SK-N-SH (cell line): ENCODE data around the gene SLC6A13. TPM values are rescaled to one million over a fixed set of nuclear protein-coding genes. Genes with fewer than 3 reads are reported as not detected.

Source experiments
- CTCF ChIA-PET: fragments of 300-600, 350-600 bp; formaldehyde crosslinking; extraction: SDS; loops from one replicate; lab custom pipeline; 2021; lab: Yijun Ruan, JAX
- POLR2A ChIA-PET: fragments of 350-600 bp; sonication (Branson Sonifier 250); formaldehyde crosslinking; extraction: SDS; loops from one replicate; lab custom pipeline; 2020; ENCODE audit warnings: antibody characterized with exemption, inconsistent platforms; lab: Yijun Ruan, JAX
- DNase-seq: peaks from one replicate; pipeline ENCODE4 v3.0.0; 2012
- H2AFZ ChIP-seq: fragments of 200-600 bp; sonication (generic); 2 replicates; pipeline ENCODE4 v1.8.1; 2016; ENCODE audit warnings: antibody characterized with exemption, mild to moderate bottlenecking, low read depth
- H3F3A ChIP-seq: fragments of 200-600 bp; sonication (generic); replicated peaks from 2 replicates; pipeline ENCODE3; 2016; ENCODE audit warnings: antibody characterized with exemption, mild to moderate bottlenecking; ENCODE audit not compliant: insufficient read depth
- H3K27ac ChIP-seq, 2 experiments: fragments of 200-500 bp in 1 of 2; fragments of 200-600 bp in 1 of 2; sonication (Bioruptor generic) in 1 of 2; sonication (generic), shearing (Covaris generic) in 1 of 2; 2 replicates each; pipeline versions ENCODE4 v1.5.1 to v1.6.1; 2014 to 2016; ENCODE audit warnings: low read depth in 2 of 2, inconsistent platforms in 1 of 2, low read length in 1 of 2, mild to moderate bottlenecking in 1 of 2, mixed read lengths in 1 of 2
- H3K27me3 ChIP-seq: fragments of 200-600 bp; sonication (generic), shearing (Covaris generic); 2 replicates; pipeline ENCODE4 v1.6.1; 2016; ENCODE audit warnings: mixed run types; ENCODE audit not compliant: insufficient read depth
- H3K36me3 ChIP-seq, 2 experiments: fragments of 200-500 bp in 1 of 2; fragments of 200-600 bp in 1 of 2; sonication (Bioruptor generic) in 1 of 2; sonication (generic) in 1 of 2; replicated peaks in 1 of 2; 2 replicates each; pipeline versions ENCODE3 to v1.5.1; 2014 to 2016; ENCODE audit warnings: low read length in 1 of 2, mild to moderate bottlenecking in 1 of 2; ENCODE audit not compliant: insufficient read depth in 2 of 2, control insufficient read depth in 1 of 2
- H3K4me1 ChIP-seq, 2 experiments: fragments of 200-500 bp in 1 of 2; fragments of 200-600 bp in 1 of 2; sonication (Bioruptor generic) in 1 of 2; sonication (generic), shearing (Covaris generic) in 1 of 2; 2 replicates each; pipeline versions ENCODE4 v1.5.1 to v1.6.1; 2014 to 2016; ENCODE audit warnings: low read depth in 1 of 2, low read length in 1 of 2, mixed run types in 1 of 2; ENCODE audit not compliant: insufficient read depth in 2 of 2, control insufficient read depth in 1 of 2
- H3K4me2 ChIP-seq: fragments of 200-600 bp; sonication (generic), shearing (Covaris generic); 2 replicates; pipeline ENCODE4 v1.6.1; 2017; ENCODE audit warnings: mixed run types
- H3K4me3 ChIP-seq, 2 experiments: fragments of 200-500 bp in 1 of 2; fragments of 200-600 bp in 1 of 2; sonication (Bioruptor generic) in 1 of 2; sonication (generic), shearing (Covaris generic) in 1 of 2; 2 replicates each; pipeline versions ENCODE4 v1.5.1 to v1.8.1; 2014 to 2016; ENCODE audit warnings: low read depth in 2 of 2, inconsistent platforms in 1 of 2, low read length in 1 of 2, mild to moderate bottlenecking in 1 of 2, mixed read lengths in 1 of 2, moderate library complexity in 1 of 2
- H3K79me2 ChIP-seq: fragments of 200-600 bp; sonication (generic); 2 replicates; pipeline ENCODE4 v1.8.1; 2017; ENCODE audit warnings: mild to moderate bottlenecking; ENCODE audit not compliant: insufficient read depth
- H3K9ac ChIP-seq: fragments of 200-600 bp; sonication (generic); 2 replicates; pipeline ENCODE4 v1.6.1; 2017; ENCODE audit warnings: mixed run types
- H3K9me2 ChIP-seq: fragments of 200-600 bp; sonication (generic); 2 replicates; pipeline ENCODE4 v1.6.1; 2017; ENCODE audit warnings: mixed run types
- H3K9me3 ChIP-seq: fragments of 200-600 bp; sonication (generic); 2 replicates; pipeline ENCODE4 v1.6.1; 2017; ENCODE audit warnings: mixed run types, mild to moderate bottlenecking, moderate library complexity
- H4K20me1 ChIP-seq: fragments of 200-600 bp; sonication (generic); 2 replicates; pipeline ENCODE4 v1.6.1; 2017; ENCODE audit warnings: mild to moderate bottlenecking, mixed run types; ENCODE audit not compliant: insufficient read depth
- CHD2 ChIP-seq: fragments of 150-350 bp; IDR thresholded peaks from 2 replicates; pipeline ENCODE4 v1.6.1; 2018; ENCODE audit warnings: low read length; ENCODE audit not compliant: partially characterized antibody
- GABPA ChIP-seq: IDR thresholded peaks from 2 replicates; pipeline ENCODE4 v1.4.0; 2012; ENCODE audit warnings: low read depth, mild to moderate bottlenecking
- GATA2 ChIP-seq: sonication (generic); formaldehyde crosslinking; IDR thresholded peaks from 2 replicates; pipeline ENCODE4 v1.5.0; 2020; ENCODE audit warnings: mild to moderate bottlenecking, missing genetic modification reagents
- MEF2A ChIP-seq: IDR thresholded peaks from 2 replicates; pipeline ENCODE4 v1.4.0; 2012; ENCODE audit warnings: low read depth, borderline replicate concordance
- MXI1 ChIP-seq: IDR thresholded peaks from 2 replicates; pipeline ENCODE4 v1.6.1; 2012; ENCODE audit warnings: mild to moderate bottlenecking, low read depth, low read length, improper control_type of control experiment
- NFIC ChIP-seq: IDR thresholded peaks from 2 replicates; pipeline ENCODE4 v1.4.0; 2012; ENCODE audit warnings: borderline replicate concordance
- NRF1 ChIP-seq: IDR thresholded peaks from 2 replicates; pipeline ENCODE4 v1.6.1; 2012; ENCODE audit warnings: low read depth, mild to moderate bottlenecking, low read length
- POLR2AphosphoS5 ChIP-seq: IDR thresholded peaks from 2 replicates; pipeline ENCODE4 v1.6.1; 2012; ENCODE audit warnings: low read depth, low read length
- RFX5 ChIP-seq: IDR thresholded peaks from 2 replicates; pipeline ENCODE4 v1.6.1; 2012; ENCODE audit warnings: mild to moderate bottlenecking, improper control_type of control experiment, low read length
- SMC3 ChIP-seq: IDR thresholded peaks from 2 replicates; pipeline ENCODE4 v1.6.1; 2012; ENCODE audit warnings: low read depth, low read length, improper control_type of control experiment
- TEAD4 ChIP-seq: IDR thresholded peaks from 2 replicates; pipeline ENCODE4 v1.4.0; 2012; ENCODE audit warnings: mild to moderate bottlenecking, borderline replicate concordance; ENCODE audit not compliant: insufficient read depth
- YY1 ChIP-seq: IDR thresholded peaks from 2 replicates; pipeline ENCODE4 v1.4.0; 2012; ENCODE audit warnings: low read depth, mild to moderate bottlenecking
- WGBS: methylation state at CpG from one replicate; pipeline ENCODE4 v1.1.6; 2017; ENCODE audit warnings: low lambda C conversion rate; 5-methylcytosine and 5-hydroxymethylcytosine counted together
- polyA plus RNA-seq, 3 experiments: library from polyadenylated mRNA; depleted of rRNA; stranded (reverse); fragments of >200 nt; gene quantifications; 2 replicates each; pipeline ENCODE4 v1.2.3, GENCODE V29; 2012
- TF ChIP-seq, protein P1 (sequence below): fragments of 200-600 bp; sonication (generic); IDR thresholded peaks from 2 replicates; pipeline ENCODE4 v1.6.1; 2017; ENCODE audit warnings: antibody characterized with exemption, mild to moderate bottlenecking, moderate library complexity
- TF ChIP-seq, protein P2 (sequence below): IDR thresholded peaks from 2 replicates; pipeline ENCODE4 v1.4.0; 2012; ENCODE audit warnings: low read depth
- TF ChIP-seq, protein P3 (sequence below): IDR thresholded peaks from 2 replicates; pipeline ENCODE4 v1.4.0; 2012; ENCODE audit warnings: low read depth, borderline replicate concordance
- TF ChIP-seq, protein P4 (sequence below): fragments of 150-350 bp; IDR thresholded peaks from 2 replicates; pipeline ENCODE4 v1.6.1; 2017; ENCODE audit warnings: antibody characterized with exemption, low read length, low read depth, borderline replicate concordance
- TF ChIP-seq, protein P5 (sequence below): IDR thresholded peaks from 2 replicates; pipeline ENCODE4 v1.4.0; 2012; ENCODE audit warnings: low read depth, borderline replicate concordance
- TF ChIP-seq, protein P6 (sequence below): IDR thresholded peaks from 2 replicates; pipeline ENCODE4 v1.6.1; 2012; ENCODE audit warnings: mild to moderate bottlenecking, low read depth, low read length, moderate library complexity

Gene SLC6A13
- polyA plus RNA-seq, 1 of the 3 experiments (the other 2 are of a cell fraction), result 0.05 TPM

DNA sequence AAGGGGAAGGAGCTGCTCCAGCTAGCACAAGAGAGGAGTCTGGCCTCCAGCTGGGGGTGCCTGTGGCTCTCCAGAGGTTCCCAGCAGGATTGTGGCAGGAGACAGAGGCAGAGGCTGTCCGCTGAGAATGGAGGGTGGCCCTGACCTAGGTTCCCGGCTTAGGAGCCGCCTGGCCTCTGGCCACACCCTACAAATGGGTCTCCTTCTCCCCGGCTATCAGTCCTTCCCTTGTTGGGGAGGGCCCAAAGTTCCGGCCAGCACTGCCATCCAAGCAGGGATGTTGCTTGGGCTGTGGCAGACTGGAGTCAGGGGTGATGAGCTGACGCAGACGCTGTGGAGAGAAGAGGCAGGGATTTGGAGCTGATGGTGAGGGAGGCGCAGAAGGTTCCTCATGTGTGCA, 71.8 kb downstream of the SLC6A13 start:
- Histone ChIP-seq H2AFZ (no peak overlapping the region), H3K9me3 (no peaks in the 10 kb centered on the region), H3F3A (no peaks in the 10 kb centered on the region)
- DNase-seq, result no peak
- CTCF ChIA-PET, result interaction anchor here (1.4 to 4.6 kb wide), 5 partner anchors 10 to 42 kb away, joined by 3 to 43 read pairs (median 11); no protein-coding TSS in a partner anchor
- TF ChIP-seq RFX5 (no peak), POLR2AphosphoS5 (no peak), NFIC (no peak)
- TF ChIP-seq, protein P1, sequence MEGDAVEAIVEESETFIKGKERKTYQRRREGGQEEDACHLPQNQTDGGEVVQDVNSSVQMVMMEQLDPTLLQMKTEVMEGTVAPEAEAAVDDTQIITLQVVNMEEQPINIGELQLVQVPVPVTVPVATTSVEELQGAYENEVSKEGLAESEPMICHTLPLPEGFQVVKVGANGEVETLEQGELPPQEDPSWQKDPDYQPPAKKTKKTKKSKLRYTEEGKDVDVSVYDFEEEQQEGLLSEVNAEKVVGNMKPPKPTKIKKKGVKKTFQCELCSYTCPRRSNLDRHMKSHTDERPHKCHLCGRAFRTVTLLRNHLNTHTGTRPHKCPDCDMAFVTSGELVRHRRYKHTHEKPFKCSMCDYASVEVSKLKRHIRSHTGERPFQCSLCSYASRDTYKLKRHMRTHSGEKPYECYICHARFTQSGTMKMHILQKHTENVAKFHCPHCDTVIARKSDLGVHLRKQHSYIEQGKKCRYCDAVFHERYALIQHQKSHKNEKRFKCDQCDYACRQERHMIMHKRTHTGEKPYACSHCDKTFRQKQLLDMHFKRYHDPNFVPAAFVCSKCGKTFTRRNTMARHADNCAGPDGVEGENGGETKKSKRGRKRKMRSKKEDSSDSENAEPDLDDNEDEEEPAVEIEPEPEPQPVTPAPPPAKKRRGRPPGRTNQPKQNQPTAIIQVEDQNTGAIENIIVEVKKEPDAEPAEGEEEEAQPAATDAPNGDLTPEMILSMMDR, result no peak
- TF ChIP-seq, protein P2, sequence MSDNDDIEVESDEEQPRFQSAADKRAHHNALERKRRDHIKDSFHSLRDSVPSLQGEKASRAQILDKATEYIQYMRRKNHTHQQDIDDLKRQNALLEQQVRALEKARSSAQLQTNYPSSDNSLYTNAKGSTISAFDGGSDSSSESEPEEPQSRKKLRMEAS, result no peak
- TF ChIP-seq, protein P3, sequence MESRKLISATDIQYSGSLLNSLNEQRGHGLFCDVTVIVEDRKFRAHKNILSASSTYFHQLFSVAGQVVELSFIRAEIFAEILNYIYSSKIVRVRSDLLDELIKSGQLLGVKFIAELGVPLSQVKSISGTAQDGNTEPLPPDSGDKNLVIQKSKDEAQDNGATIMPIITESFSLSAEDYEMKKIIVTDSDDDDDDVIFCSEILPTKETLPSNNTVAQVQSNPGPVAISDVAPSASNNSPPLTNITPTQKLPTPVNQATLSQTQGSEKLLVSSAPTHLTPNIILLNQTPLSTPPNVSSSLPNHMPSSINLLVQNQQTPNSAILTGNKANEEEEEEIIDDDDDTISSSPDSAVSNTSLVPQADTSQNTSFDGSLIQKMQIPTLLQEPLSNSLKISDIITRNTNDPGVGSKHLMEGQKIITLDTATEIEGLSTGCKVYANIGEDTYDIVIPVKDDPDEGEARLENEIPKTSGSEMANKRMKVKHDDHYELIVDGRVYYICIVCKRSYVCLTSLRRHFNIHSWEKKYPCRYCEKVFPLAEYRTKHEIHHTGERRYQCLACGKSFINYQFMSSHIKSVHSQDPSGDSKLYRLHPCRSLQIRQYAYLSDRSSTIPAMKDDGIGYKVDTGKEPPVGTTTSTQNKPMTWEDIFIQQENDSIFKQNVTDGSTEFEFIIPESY, result no peak
- TF ChIP-seq, all 33 proteins: peak for 0
- no peak overlapping the region for H3K4me3 ChIP-seq
- H3K27ac ChIP-seq, result no peak overlapping the region
- no peak overlapping the region for H3K4me2 ChIP-seq
- H3K9ac ChIP-seq, result no peak overlapping the region
- WGBS, result 89% methylated on average over 4 of the region's 8 CpGs
- POLR2A ChIA-PET, result no interaction called here
- no peaks in the 10 kb centered on the region for H4K20me1 ChIP-seq
- H3K36me3 ChIP-seq, result no peaks in the 10 kb centered on the region
- H3K9me2 ChIP-seq, result no peaks in the 10 kb centered on the region
- no peaks in the 10 kb centered on the region for H3K79me2 ChIP-seq
- H3K27me3 ChIP-seq, result peaks cover 8% of the 10 kb centered on the region
- peaks cover 0 to 16% of the 10 kb centered on the region in 2 experiments; a peak in 1 of 4 replicates for H3K4me1 ChIP-seq

DNA sequence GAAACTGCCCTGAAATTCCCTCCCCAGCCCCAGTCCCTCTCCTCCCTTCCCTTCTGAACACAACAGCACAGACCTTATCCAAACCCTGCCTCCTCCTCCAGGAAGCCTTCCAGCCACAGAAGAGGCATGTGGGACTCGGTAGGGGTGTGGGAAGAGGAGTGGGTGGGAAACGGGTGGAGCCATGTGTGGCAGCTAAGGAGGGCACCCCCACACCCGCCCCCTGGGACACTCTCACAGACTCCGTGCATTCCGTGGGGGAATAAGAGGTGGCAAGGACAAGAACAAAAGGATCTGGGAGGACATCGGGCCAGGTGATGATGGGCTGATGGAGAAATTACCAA, 73.0 kb downstream of the SLC6A13 start:
- no peak overlapping the region for H3K9ac ChIP-seq
- peaks cover 8% of the 10 kb centered on the region for H3K27me3 ChIP-seq
- no peaks in the 10 kb centered on the region for H3K79me2 ChIP-seq
- H2AFZ ChIP-seq, result no peak overlapping the region
- ChIA-PET CTCF (interaction anchor here (0.6 to 4.6 kb wide), 16 partner anchors 11 to 1422 kb away, joined by 3 to 43 read pairs (median 4); no protein-coding TSS in a partner anchor), POLR2A (no interaction called here)
- H3K4me3 ChIP-seq, result no peak overlapping the region
- no peak overlapping the region; the same call in 1 of the 2 replicates for H3K4me2 ChIP-seq
- H3K27ac ChIP-seq, result no peak overlapping the region
- no peaks in the 10 kb centered on the region for H3K36me3 ChIP-seq
- H3F3A ChIP-seq, result no peaks in the 10 kb centered on the region
- DNase-seq, result no peak
- 60% methylated on average over 6 of the region's 6 CpGs for WGBS
- no peaks in the 10 kb centered on the region for H3K9me2 ChIP-seq
- no peaks in the 10 kb centered on the region for H3K9me3 ChIP-seq
- H4K20me1 ChIP-seq, result no peaks in the 10 kb centered on the region
- peaks cover 0 to 22% of the 10 kb centered on the region in 2 experiments; a peak in 1 of 4 replicates for H3K4me1 ChIP-seq
- TF ChIP-seq GATA2 (CRISPR knock-in tag), result no peak
- no peak for TF ChIP-seq SMC3
- no peak for TF ChIP-seq GABPA
- no peak for TF ChIP-seq TEAD4
- TF ChIP-seq, protein P2, result no peak
- TF ChIP-seq, protein P4, sequence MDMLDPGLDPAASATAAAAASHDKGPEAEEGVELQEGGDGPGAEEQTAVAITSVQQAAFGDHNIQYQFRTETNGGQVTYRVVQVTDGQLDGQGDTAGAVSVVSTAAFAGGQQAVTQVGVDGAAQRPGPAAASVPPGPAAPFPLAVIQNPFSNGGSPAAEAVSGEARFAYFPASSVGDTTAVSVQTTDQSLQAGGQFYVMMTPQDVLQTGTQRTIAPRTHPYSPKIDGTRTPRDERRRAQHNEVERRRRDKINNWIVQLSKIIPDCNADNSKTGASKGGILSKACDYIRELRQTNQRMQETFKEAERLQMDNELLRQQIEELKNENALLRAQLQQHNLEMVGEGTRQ, result no peak
- TF ChIP-seq, protein P5, sequence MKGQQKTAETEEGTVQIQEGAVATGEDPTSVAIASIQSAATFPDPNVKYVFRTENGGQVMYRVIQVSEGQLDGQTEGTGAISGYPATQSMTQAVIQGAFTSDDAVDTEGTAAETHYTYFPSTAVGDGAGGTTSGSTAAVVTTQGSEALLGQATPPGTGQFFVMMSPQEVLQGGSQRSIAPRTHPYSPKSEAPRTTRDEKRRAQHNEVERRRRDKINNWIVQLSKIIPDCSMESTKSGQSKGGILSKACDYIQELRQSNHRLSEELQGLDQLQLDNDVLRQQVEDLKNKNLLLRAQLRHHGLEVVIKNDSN, result no peak
- no peak for TF ChIP-seq CHD2
- TF ChIP-seq, protein P6, sequence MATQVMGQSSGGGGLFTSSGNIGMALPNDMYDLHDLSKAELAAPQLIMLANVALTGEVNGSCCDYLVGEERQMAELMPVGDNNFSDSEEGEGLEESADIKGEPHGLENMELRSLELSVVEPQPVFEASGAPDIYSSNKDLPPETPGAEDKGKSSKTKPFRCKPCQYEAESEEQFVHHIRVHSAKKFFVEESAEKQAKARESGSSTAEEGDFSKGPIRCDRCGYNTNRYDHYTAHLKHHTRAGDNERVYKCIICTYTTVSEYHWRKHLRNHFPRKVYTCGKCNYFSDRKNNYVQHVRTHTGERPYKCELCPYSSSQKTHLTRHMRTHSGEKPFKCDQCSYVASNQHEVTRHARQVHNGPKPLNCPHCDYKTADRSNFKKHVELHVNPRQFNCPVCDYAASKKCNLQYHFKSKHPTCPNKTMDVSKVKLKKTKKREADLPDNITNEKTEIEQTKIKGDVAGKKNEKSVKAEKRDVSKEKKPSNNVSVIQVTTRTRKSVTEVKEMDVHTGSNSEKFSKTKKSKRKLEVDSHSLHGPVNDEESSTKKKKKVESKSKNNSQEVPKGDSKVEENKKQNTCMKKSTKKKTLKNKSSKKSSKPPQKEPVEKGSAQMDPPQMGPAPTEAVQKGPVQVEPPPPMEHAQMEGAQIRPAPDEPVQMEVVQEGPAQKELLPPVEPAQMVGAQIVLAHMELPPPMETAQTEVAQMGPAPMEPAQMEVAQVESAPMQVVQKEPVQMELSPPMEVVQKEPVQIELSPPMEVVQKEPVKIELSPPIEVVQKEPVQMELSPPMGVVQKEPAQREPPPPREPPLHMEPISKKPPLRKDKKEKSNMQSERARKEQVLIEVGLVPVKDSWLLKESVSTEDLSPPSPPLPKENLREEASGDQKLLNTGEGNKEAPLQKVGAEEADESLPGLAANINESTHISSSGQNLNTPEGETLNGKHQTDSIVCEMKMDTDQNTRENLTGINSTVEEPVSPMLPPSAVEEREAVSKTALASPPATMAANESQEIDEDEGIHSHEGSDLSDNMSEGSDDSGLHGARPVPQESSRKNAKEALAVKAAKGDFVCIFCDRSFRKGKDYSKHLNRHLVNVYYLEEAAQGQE, result no peak
- no peak for TF ChIP-seq YY1
- TF ChIP-seq MXI1, result no peak
- no peak for TF ChIP-seq NRF1
- no peak for TF ChIP-seq MEF2A
- TF ChIP-seq RFX5, result no peak
